ENCODE data around the gene PRICKLE1.

The PRICKLE1 gene

DNA sequence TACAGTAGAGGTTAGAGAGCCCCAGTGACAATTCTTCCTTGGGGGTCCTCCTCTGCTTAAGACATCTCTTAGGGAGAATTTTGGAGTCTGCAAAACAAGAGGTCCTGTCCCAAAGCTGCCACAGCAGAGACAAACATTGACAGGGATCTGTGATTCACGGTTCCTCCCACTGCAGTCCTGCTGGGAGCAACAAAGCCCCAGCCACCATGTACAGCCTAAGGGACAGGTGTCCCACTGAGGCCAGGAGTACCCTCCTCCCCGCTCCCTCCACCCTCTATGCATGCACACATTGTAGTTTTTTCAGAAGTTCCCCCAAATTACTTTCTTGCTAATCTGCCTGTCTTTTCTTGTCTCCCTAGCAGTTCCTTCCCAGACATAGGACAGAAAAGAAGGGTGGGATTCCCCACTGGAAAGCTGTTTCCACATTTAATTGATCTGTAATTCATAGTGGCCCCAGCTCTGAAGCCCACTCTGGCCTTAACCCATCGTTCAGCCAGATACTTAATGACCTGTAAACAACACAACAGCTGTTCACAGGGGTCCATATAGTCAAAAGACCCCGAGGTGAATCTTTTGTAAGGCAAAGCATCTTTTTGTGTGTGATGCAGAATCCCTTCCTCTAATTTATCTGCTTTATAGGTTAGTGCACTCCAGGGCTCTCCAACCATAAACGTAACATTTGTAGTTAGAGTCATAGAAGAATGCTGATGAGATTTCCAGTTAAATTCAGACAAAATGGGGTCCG is 13.9 kb upstream of the PRICKLE1 start:
- TF ChIP-seq, protein P1, sequence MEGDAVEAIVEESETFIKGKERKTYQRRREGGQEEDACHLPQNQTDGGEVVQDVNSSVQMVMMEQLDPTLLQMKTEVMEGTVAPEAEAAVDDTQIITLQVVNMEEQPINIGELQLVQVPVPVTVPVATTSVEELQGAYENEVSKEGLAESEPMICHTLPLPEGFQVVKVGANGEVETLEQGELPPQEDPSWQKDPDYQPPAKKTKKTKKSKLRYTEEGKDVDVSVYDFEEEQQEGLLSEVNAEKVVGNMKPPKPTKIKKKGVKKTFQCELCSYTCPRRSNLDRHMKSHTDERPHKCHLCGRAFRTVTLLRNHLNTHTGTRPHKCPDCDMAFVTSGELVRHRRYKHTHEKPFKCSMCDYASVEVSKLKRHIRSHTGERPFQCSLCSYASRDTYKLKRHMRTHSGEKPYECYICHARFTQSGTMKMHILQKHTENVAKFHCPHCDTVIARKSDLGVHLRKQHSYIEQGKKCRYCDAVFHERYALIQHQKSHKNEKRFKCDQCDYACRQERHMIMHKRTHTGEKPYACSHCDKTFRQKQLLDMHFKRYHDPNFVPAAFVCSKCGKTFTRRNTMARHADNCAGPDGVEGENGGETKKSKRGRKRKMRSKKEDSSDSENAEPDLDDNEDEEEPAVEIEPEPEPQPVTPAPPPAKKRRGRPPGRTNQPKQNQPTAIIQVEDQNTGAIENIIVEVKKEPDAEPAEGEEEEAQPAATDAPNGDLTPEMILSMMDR (IDR thresholded peaks at IDR 0.05; ENCODE audit: borderline replicate concordance, control extremely low read depth, extremely low read depth, insufficient read depth, missing control alignments) = no peak
- in situ Hi-C loops (cut with MboI; ENCODE audit: low sequenced_read_pairs, unreplicated experiment) = no loop called here
- no peak for DNase-seq (ENCODE audit: low spot score)

- TF ChIP-seq, protein P1 (IDR thresholded peaks at IDR 0.05; ENCODE audit: borderline replicate concordance, control extremely low read depth, extremely low read depth, insufficient read depth, missing control alignments) = no peak
- DNase-seq (ENCODE audit: low spot score) = no peak
- in situ Hi-C loops (cut with MboI; ENCODE audit: low sequenced_read_pairs, unreplicated experiment) = loop anchor here (25.0 kb wide), 1 partner anchor 693 kb away; no protein-coding TSS in a partner anchor
These were observed 4.3 kb upstream of the PRICKLE1 start for GRCh38 chr12:42593874-42594273.

GRCh38 chr12:42590330-42590934 is 886 bp upstream of the PRICKLE1 start:
- in situ Hi-C loops (cut with MboI; ENCODE audit: low sequenced_read_pairs, unreplicated experiment) = loop anchor here (25.0 kb wide), 1 partner anchor 697 kb away; no protein-coding TSS in a partner anchor
- TF ChIP-seq, protein P1 (IDR thresholded peaks at IDR 0.05; ENCODE audit: borderline replicate concordance, control extremely low read depth, extremely low read depth, insufficient read depth, missing control alignments) = no peak

GRCh38 chr12:42588524-42589464 is 752 bp downstream of the PRICKLE1 start:
- in situ Hi-C loops (cut with MboI; ENCODE audit: low sequenced_read_pairs, unreplicated experiment) = loop anchor here (25.0 kb wide), 1 partner anchor 699 kb away; no protein-coding TSS in a partner anchor
- TF ChIP-seq, protein P1 (IDR thresholded peaks at IDR 0.05; ENCODE audit: borderline replicate concordance, control extremely low read depth, extremely low read depth, insufficient read depth, missing control alignments) = peak; percentile 49
- peak; percentile 32 for DNase-seq (ENCODE audit: low spot score)

More at GRCh38 chr12:42590330-42590934, 886 bp upstream of the PRICKLE1 start:
- DNase-seq (ENCODE audit: low spot score) = peak; percentile 25

DNA sequence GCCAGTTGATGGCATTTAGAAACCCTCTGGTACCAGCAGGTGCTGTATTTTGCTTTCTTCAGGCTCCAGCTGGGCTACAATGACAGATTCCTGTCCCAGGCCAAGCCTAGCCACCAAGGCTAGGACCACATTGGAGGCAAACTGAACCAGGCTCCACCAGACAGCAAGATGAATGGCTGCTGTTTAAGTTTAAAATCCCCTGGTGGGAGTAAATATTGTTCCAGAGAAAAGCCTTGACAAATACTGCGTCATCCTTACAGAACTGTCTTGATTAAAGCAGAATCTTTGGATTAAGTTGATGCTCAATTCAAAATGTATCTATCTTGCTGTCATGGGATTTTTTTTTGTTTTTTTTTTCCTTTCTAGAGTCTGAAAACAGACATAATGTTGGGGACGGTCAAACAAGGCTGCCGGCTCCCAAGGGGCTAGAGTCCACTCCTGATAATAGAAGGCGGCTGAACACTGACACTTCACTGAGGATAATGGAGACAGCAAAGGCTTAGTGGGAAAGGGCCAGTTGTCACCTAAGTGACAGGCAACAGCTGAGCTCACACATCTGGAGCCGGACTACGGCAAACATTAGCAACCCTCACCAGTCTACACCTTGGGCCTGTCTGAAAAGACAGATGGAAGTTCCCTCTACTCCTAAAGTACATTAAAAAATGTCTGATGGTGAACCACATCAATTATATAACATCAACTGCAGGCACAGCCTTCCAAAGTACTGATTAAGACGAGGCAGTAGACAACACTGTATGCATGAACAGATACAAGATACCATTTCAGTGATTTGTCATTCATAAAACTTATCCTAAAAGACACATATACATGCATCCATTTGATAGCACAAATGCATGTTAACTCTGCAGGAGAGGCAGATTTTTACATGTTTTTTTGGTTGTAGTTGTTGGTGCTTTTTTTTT is 1.7 kb downstream of the PRICKLE1 start:
- no peak for DNase-seq (ENCODE audit: low spot score)
- in situ Hi-C loops (cut with MboI; ENCODE audit: low sequenced_read_pairs, unreplicated experiment) = loop anchor here (25.0 kb wide), 1 partner anchor 699 kb away; no protein-coding TSS in a partner anchor
- TF ChIP-seq, protein P1 (IDR thresholded peaks at IDR 0.05; ENCODE audit: borderline replicate concordance, control extremely low read depth, extremely low read depth, insufficient read depth, missing control alignments) = no peak
